ENCODE data around the gene GNAQ. TPM values are rescaled to one million over a fixed set of nuclear protein-coding genes. Genes with fewer than 3 reads are reported as not detected.
"Not testable (repeated sequence)": the region's sequence is repeated elsewhere in the genome, so short reads cannot be mapped to it uniquely, and the experiment has no call there.

The GNAQ gene
- total RNA-seq, 1 donor from 2014 or later, result 35.4 TPM

DNA sequence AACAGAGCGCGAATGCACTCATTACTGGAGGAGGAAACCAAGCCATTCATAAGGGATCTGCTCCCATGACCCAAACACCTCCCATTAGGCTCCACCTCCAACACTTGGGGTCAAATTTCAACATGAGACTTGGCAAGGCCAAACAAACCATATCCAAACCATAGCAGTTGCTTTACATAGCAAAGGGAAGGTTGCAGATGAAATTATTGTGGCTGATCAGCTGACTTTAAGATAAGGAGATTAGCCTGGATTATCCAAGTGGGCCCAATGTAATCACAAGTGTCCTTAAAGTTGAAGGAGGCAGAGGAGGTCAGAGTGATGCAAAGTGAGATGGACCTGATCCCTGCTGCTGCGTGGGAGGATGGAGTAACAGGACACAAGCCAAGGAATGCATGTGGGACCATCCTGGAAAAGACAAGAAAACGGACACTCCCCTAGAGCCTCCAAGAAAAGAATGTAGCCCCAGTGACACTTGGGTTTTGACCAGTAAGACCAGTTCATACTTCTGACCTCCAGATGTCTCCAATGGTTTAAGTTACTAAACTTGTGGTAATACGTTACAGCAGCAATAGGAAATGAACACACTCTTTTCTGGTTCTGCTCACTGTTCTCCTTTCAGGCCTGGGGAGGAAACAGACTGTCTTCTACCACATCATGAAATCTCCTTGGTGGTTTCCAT, 167.3 kb downstream of the GNAQ start:
- Histone ChIP-seq H3K27me3 (ENCODE audit: control insufficient read depth, insufficient read depth, low read length) (no peaks in the 10 kb centered on the region), H3K4me3 (ENCODE audit: low read depth, low read length) (no peak overlapping the region), H3K36me3 (ENCODE audit: control insufficient read depth, insufficient read depth, low read length) (no peaks in the 10 kb centered on the region)
- TF ChIP-seq, protein P1, sequence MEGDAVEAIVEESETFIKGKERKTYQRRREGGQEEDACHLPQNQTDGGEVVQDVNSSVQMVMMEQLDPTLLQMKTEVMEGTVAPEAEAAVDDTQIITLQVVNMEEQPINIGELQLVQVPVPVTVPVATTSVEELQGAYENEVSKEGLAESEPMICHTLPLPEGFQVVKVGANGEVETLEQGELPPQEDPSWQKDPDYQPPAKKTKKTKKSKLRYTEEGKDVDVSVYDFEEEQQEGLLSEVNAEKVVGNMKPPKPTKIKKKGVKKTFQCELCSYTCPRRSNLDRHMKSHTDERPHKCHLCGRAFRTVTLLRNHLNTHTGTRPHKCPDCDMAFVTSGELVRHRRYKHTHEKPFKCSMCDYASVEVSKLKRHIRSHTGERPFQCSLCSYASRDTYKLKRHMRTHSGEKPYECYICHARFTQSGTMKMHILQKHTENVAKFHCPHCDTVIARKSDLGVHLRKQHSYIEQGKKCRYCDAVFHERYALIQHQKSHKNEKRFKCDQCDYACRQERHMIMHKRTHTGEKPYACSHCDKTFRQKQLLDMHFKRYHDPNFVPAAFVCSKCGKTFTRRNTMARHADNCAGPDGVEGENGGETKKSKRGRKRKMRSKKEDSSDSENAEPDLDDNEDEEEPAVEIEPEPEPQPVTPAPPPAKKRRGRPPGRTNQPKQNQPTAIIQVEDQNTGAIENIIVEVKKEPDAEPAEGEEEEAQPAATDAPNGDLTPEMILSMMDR (IDR thresholded peaks at IDR 0.05; ENCODE audit: insufficient read depth, low read length, poor library complexity, severe bottlenecking), result no peak
- no peak for DNase-seq (ENCODE audit: low read depth)

DNA sequence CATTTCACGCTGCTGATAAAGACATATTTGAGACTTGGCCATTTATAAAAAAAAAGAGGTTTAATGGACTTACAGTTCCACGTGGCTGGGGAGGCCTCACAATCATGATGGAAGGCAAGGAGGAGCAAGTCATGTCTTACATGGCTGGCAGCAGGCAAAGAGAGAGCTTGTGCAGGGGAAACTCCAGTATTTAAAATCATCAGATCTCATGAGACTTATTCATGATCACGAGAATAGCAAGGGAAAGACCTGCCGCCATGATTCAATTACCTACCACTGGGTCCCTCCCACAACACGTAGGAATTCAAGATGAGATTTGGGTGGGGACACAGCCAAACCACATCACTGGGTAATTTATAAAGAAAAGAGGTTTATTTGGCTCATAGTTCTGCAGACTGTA, 168.0 kb downstream of the GNAQ start:
- not testable (repeated sequence) for H3K36me3 ChIP-seq (ENCODE audit: control insufficient read depth, insufficient read depth, low read length); H3K27me3 ChIP-seq (ENCODE audit: control insufficient read depth, insufficient read depth, low read length); DNase-seq (ENCODE audit: low read depth); H3K4me3 ChIP-seq (ENCODE audit: low read depth, low read length)

DNA sequence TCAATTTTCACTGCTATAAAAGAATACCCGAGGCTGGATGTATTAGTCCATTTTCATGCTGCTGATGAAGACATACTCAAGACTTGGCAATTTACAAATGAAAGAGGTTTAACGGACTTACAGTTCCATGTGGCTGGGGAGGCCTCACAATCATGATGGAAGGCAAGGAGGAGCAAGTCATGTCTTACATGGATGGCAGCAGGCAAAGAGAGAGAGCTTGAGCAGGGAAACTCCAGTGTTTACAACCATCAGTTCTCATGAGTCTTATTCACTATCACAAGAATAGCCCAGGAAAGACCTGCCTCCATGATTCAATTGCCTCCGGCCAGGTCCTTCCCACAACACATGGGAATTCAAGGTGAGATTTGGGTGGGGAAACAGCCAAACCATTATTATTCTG, 170.7 kb downstream of the GNAQ start:
- H3K27me3 ChIP-seq (ENCODE audit: control insufficient read depth, insufficient read depth, low read length); H3K36me3 ChIP-seq (ENCODE audit: control insufficient read depth, insufficient read depth, low read length); H3K4me3 ChIP-seq (ENCODE audit: low read depth, low read length); DNase-seq (ENCODE audit: low read depth): not testable (repeated sequence)

DNA sequence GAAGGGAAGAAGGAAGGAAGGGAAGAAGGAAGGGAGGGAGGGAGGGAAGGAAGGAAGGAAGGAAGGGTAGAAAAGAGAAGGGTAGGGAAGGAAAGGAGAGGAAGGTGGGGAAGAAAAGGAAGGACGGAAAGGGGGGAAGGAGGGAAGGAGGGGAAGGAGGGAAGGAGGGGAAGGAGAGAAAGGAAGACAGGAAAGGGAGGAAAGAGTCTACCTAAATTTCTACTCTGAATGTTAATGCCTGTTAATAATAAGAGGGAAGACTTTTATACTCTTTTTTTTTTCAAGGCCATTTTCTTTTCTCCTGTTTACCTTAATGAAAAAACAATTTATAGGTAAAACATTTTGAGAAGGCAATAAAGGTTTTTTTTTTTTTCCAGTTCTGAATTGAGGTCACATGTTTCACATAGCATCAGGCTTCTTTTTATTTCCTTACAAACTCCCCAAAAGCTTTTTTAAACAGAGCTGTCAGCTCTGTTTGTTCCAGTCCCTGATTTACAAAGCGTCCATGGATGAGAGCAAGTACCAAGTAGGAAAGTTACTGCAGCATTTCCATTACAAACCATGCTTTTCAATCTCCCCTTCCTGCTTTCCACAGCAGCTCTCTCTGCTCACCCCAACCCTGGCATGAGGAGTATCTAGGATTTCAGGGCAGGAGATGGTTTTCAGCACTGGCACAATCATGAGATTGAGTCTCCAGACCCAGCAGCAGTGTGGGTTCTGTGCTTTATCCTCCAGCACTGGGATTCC, 173.9 kb downstream of the GNAQ start:
- Histone ChIP-seq H3K4me3 (ENCODE audit: low read depth, low read length) (no peak overlapping the region), H3K36me3 (ENCODE audit: control insufficient read depth, insufficient read depth, low read length) (no peaks in the 10 kb centered on the region), H3K27me3 (ENCODE audit: control insufficient read depth, insufficient read depth, low read length) (no peaks in the 10 kb centered on the region)
- no peak for DNase-seq (ENCODE audit: low read depth)
- TF ChIP-seq, protein P1 (IDR thresholded peaks at IDR 0.05; ENCODE audit: insufficient read depth, low read length, poor library complexity, severe bottlenecking), result no peak

DNA sequence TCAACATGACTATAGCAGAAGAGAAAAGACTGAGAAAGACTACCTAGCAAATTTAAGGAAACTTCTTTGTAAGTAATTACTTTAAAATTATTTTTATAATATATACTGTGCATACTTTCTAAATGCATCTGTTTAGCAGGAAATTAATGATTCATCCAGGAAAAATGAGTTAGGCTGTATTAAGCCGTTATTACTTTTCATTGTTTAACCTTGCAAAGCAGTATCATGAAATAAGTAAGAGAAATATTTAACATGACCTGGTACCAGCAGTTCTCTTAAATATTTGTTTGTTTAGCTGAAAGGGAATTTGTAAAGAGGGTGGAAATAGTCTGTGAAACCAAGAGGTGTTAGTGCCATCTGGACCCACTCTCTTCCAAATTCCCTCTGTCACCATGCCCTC, 175.0 kb downstream of the GNAQ start:
- H3K36me3 ChIP-seq (ENCODE audit: control insufficient read depth, insufficient read depth, low read length), result no peaks in the 10 kb centered on the region
- TF ChIP-seq, protein P1 (IDR thresholded peaks at IDR 0.05; ENCODE audit: insufficient read depth, low read length, poor library complexity, severe bottlenecking), result no peak
- H3K27me3 ChIP-seq (ENCODE audit: control insufficient read depth, insufficient read depth, low read length), result no peaks in the 10 kb centered on the region
- DNase-seq (ENCODE audit: low read depth), result no peak
- H3K4me3 ChIP-seq (ENCODE audit: low read depth, low read length), result no peak overlapping the region

DNA sequence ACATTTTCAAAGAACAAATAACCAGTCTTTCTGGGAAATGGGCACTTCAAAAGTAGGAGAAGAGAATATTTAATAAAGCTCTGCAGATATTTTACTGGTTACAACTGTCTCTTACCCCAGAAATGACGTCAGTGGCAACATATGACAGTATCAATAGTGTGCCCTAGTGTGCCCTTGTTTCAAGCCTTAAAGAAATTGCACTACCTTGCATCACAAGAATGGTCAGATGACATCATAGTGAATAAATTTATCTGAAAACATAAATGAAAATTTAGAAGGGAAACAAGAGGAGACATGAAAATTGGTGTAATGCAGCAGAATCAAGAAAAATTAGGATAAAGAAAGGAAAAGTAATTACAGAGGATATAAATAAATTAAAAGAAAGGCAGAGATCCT, 176.7 kb downstream of the GNAQ start:
- no peak overlapping the region for H3K4me3 ChIP-seq (ENCODE audit: low read depth, low read length)

More for the DNA sequence above, 176.7 kb downstream of the GNAQ start:
- H3K36me3 ChIP-seq (ENCODE audit: control insufficient read depth, insufficient read depth, low read length), result no peaks in the 10 kb centered on the region
- no peaks in the 10 kb centered on the region for H3K27me3 ChIP-seq (ENCODE audit: control insufficient read depth, insufficient read depth, low read length)
- TF ChIP-seq, protein P1 (IDR thresholded peaks at IDR 0.05; ENCODE audit: insufficient read depth, low read length, poor library complexity, severe bottlenecking), result no peak
- no peak for DNase-seq (ENCODE audit: low read depth)

Data from kidney epithelial cell (primary cell).